SH-SY5Y (cell line): ENCODE data around the gene SERF1B.
"Not testable (repeated sequence)": the region's sequence is repeated elsewhere in the genome, so short reads cannot be mapped to it uniquely, and the experiment has no call there.

Experiments used
- GATA2 ChIP-seq: IDR thresholded peaks from 2 replicates; pipeline ENCODE4 v1.6.1; 2011; ENCODE audit warnings: mild to moderate bottlenecking, low read depth, low read length
- GATA3 ChIP-seq: IDR thresholded peaks from 2 replicates; pipeline ENCODE4 v1.6.1; 2011; ENCODE audit warnings: low read depth, mild to moderate bottlenecking, low read length, moderate library complexity

- TF ChIP-seq GATA2, GATA3: not testable (repeated sequence)
Measured at GRCh38 chr5:70025106-70025844, at the start of gene SERF1B.
